HEK293 (cell line): ENCODE results near the gene EPB41L2.

Experiments used
- CTCF ChIA-PET: fragments of 350-600 bp; formaldehyde crosslinking; extraction: SDS; loops from one replicate; lab custom pipeline; 2021; ENCODE audit warnings: antibody characterized with exemption; lab: Yijun Ruan, JAX
- POLR2A ChIA-PET: fragments of 300-600 bp; formaldehyde crosslinking; extraction: SDS; loops from one replicate; lab custom pipeline; 2020; ENCODE audit warnings: antibody characterized with exemption, inconsistent platforms; lab: Yijun Ruan, JAX
- H3K27ac ChIP-seq: fragments of 200-500 bp; sonication (Bioruptor generic); 2 replicates; pipeline ENCODE4 v1.5.1; 2014; ENCODE audit warnings: low read depth, low read length, control low read depth, inconsistent platforms; ENCODE audit errors: extremely low read depth
- H3K36me3 ChIP-seq, 2 experiments: fragments of 200-500 bp in 1 of 2; sonication (Bioruptor generic) in 1 of 2; 1 replicate in 1 of 2; 2 replicates in 1 of 2; pipeline ENCODE4 v1.5.1; 2014 to 2017; ENCODE audit warnings: inconsistent platforms in 2 of 2, low read length in 2 of 2; ENCODE audit not compliant: control insufficient read depth in 2 of 2, insufficient read depth in 1 of 2
- H3K4me1 ChIP-seq: fragments of 200-500 bp; sonication (Bioruptor generic); 2 replicates; pipeline ENCODE4 v1.5.1; 2014; ENCODE audit warnings: mild to moderate bottlenecking, low read length, inconsistent platforms; ENCODE audit not compliant: control insufficient read depth, insufficient read depth
- H3K4me3 ChIP-seq: 2 replicates; pipeline ENCODE4 v1.5.1; 2011; ENCODE audit warnings: low read depth, mild to moderate bottlenecking, control low read depth, low read length, moderate library complexity
- H3K9me3 ChIP-seq: fragments of 200-500 bp; sonication (Bioruptor generic); 2 replicates; pipeline ENCODE4 v1.5.1; 2014; ENCODE audit warnings: low read depth, low read length, inconsistent platforms; ENCODE audit not compliant: control insufficient read depth, insufficient read depth
- HOXD13 ChIP-seq: sonication (generic); formaldehyde crosslinking; IDR thresholded peaks from 2 replicates; pipeline ENCODE4 v1.8.0; 2022; ENCODE audit warnings: missing genetic modification reagents, borderline replicate concordance
- REPIN1 ChIP-seq: fragments of 450-650 bp; formaldehyde crosslinking; IDR thresholded peaks from 2 replicates; pipeline ENCODE4 v1.5.1; 2017; ENCODE audit warnings: missing biosample characterization, missing genetic modification characterization, low read depth
- SP2 ChIP-seq: fragments of 450-650 bp; formaldehyde crosslinking; IDR thresholded peaks from 2 replicates; pipeline ENCODE4 v1.5.1; 2016; ENCODE audit warnings: missing biosample characterization, missing genetic modification characterization
- TRIM28 ChIP-seq: IDR thresholded peaks from 2 replicates; pipeline ENCODE4 v1.6.1; 2011; ENCODE audit warnings: low read length, control low read depth, borderline replicate concordance
- ZBTB6 ChIP-seq: fragments of 450-650 bp; formaldehyde crosslinking; IDR thresholded peaks from 2 replicates; pipeline ENCODE4 v1.5.1; 2017; ENCODE audit warnings: missing biosample characterization, missing genetic modification characterization
- ZNF133 ChIP-seq: fragments of 450-650 bp; formaldehyde crosslinking; IDR thresholded peaks from 2 replicates; pipeline ENCODE4 v1.5.1; 2016; ENCODE audit warnings: missing biosample characterization, missing genetic modification characterization
- ZNF341 ChIP-seq: fragments of 450-650 bp; formaldehyde crosslinking; IDR thresholded peaks from 2 replicates; pipeline ENCODE4; 2016; ENCODE audit warnings: low read depth, missing biosample characterization, missing genetic modification characterization
- ZNF560 ChIP-seq: fragments of 450-650 bp; formaldehyde crosslinking; IDR thresholded peaks from 2 replicates; pipeline ENCODE4 v1.5.1; 2017; ENCODE audit warnings: missing biosample characterization, missing genetic modification characterization, borderline replicate concordance
- ZNF624 ChIP-seq: fragments of 450-650 bp; formaldehyde crosslinking; IDR thresholded peaks from 2 replicates; pipeline ENCODE4 v1.5.1; 2017; ENCODE audit warnings: missing biosample characterization, missing genetic modification characterization
- ZNF76 ChIP-seq: fragments of 450-650 bp; formaldehyde crosslinking; IDR thresholded peaks from 2 replicates; pipeline ENCODE4; 2016; ENCODE audit warnings: low read depth, missing biosample characterization, missing genetic modification characterization, borderline replicate concordance
- ZNF785 ChIP-seq: fragments of 450-650 bp; formaldehyde crosslinking; IDR thresholded peaks from 2 replicates; pipeline ENCODE4 v1.5.1; 2016; ENCODE audit warnings: missing biosample characterization, missing genetic modification characterization
- TF ChIP-seq, protein P1 (sequence below): fragments of 450-650 bp; formaldehyde crosslinking; IDR thresholded peaks from 2 replicates; pipeline ENCODE4 v1.5.1; 2017; ENCODE audit warnings: missing biosample characterization, missing genetic modification characterization

The EPB41L2 gene

DNA sequence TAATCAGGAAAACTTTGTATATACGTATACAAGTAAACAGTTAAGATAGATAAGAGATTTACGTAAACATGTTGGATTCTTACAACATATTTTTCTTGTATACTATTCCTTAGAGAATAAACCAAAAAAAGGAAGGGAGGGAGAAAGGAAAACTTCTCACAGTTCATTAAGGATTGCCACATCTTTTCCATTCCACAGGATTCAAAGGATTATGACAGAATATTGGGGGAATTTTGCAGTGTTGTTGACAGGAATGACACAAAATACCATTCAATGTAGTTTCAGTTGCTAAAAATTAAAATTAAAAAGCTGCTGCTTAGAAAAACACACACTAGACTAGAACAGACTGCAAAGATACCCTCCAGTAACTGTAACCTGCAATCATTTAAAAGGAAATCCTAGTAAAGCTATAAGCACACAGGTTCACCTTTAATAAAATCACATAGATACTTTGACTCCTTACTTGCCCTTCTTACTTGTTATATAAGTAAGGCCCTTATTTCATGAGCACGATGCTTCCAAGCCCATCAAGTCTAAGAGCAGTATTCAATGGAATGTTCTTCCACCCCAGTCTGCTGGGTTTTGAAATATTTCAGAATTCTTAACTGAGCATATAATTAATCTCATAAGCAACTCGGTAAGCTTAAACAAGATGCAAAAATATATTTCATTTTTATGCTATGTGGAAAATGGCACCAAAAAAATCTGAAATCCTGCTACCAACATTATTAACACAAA is 128.0 kb downstream of the EPB41L2 start:
- H3K4me3 ChIP-seq = no peak overlapping the region
- H3K36me3 ChIP-seq = no peaks in the 10 kb centered on the region
- CTCF ChIA-PET = interaction anchor here (0.6 to 1.5 kb wide), 4 partner anchors 19 to 693 kb away, joined by 3 to 7 read pairs (median 3); no protein-coding TSS in a partner anchor
- no peaks in the 10 kb centered on the region for H3K9me3 ChIP-seq
- no peak overlapping the region for H3K27ac ChIP-seq
- TF ChIP-seq, protein P1, sequence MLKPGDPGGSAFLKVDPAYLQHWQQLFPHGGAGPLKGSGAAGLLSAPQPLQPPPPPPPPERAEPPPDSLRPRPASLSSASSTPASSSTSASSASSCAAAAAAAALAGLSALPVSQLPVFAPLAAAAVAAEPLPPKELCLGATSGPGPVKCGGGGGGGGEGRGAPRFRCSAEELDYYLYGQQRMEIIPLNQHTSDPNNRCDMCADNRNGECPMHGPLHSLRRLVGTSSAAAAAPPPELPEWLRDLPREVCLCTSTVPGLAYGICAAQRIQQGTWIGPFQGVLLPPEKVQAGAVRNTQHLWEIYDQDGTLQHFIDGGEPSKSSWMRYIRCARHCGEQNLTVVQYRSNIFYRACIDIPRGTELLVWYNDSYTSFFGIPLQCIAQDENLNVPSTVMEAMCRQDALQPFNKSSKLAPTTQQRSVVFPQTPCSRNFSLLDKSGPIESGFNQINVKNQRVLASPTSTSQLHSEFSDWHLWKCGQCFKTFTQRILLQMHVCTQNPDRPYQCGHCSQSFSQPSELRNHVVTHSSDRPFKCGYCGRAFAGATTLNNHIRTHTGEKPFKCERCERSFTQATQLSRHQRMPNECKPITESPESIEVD (tag by site-specific recombination) = no peak
- TF ChIP-seq, all 188 proteins: peak for 0
- peaks cover 20% of the 10 kb centered on the region for H3K4me1 ChIP-seq
- POLR2A ChIA-PET = no interaction called here

GRCh38 chr6:130933712-130934200 is 129.3 kb downstream of the EPB41L2 start:
- no peaks in the 10 kb centered on the region for H3K9me3 ChIP-seq
- TF ChIP-seq ZNF76 (no peak), HOXD13 (0 out of 2 replicates have a peak, but pooled peaks have one; percentile 44), TRIM28 (0 out of 2 replicates have a peak, but pooled peaks have one; percentile 19)
- no peaks in the 10 kb centered on the region for H3K36me3 ChIP-seq
- CTCF ChIA-PET = interaction anchor here (0.5 to 0.7 kb wide), 2 partner anchors 13 to 30 kb away, joined by 3 read pairs; no protein-coding TSS in a partner anchor
- H3K4me3 ChIP-seq = no peak overlapping the region
- POLR2A ChIA-PET = interaction anchor here (0.8 kb wide), 1 partner anchor 129 kb away, joined by 3 read pairs; the partner anchor contains the start of gene EPB41L2
- peaks cover 24% of the 10 kb centered on the region for H3K4me1 ChIP-seq
- H3K27ac ChIP-seq = 0 out of 2 replicates have a peak overlapping the region, but pooled peaks have one; percentile 20

DNA sequence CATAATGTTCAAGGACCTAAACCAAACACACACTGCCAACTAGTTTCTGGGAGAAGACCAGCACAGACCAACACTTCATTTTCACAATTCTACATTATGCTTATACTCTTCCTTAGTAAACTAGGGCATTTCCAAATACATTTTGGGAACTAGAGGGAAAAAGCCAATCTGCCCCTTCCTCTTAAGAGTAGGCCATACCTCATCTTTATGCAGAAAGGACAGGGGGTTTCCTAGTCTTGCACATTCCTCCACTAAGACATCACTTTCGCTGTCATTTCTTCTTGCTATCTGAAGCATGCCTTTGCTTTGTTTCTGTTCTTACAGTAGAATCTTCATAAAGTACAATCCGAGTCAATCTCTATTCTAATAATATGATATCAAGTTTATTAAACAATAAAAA is 130.1 kb downstream of the EPB41L2 start:
- CTCF ChIA-PET = no interaction called here
- Histone ChIP-seq H3K4me3 (no peak overlapping the region), H3K9me3 (no peaks in the 10 kb centered on the region), H3K4me1 (peaks cover 24% of the 10 kb centered on the region), H3K27ac (no peak overlapping the region), H3K36me3 (no peaks in the 10 kb centered on the region)
- POLR2A ChIA-PET = no interaction called here
- TF ChIP-seq ZNF341 (tag by site-specific recombination) (no peak), REPIN1 (no peak), ZNF624 (tag by site-specific recombination) (no peak), ZNF560 (tag by site-specific recombination) (no peak)

GRCh38 chr6:130932438-130932837 is 130.6 kb downstream of the EPB41L2 start:
- no peak overlapping the region for H3K4me3 ChIP-seq
- no peaks in the 10 kb centered on the region for H3K9me3 ChIP-seq
- TF ChIP-seq ZNF785 (tag by site-specific recombination) = no peak
- no peak for TF ChIP-seq ZBTB6 (tag by site-specific recombination)
- no peak for TF ChIP-seq SP2 (tag by site-specific recombination)
- TF ChIP-seq ZNF133 (tag by site-specific recombination) = no peak
- no peaks in the 10 kb centered on the region for H3K36me3 ChIP-seq
- H3K27ac ChIP-seq = no peak overlapping the region
- CTCF ChIA-PET = no interaction called here
- POLR2A ChIA-PET = no interaction called here
- H3K4me1 ChIP-seq = peaks cover 29% of the 10 kb centered on the region
